ENCODE measurements around the gene ZNF366. TPM values are rescaled to one million over a fixed set of nuclear protein-coding genes. Genes with fewer than 3 reads are reported as not detected.

Gene ZNF366
- total RNA-seq, 2 donors from 2014 or later: 0.45 to 0.47 TPM

DNA sequence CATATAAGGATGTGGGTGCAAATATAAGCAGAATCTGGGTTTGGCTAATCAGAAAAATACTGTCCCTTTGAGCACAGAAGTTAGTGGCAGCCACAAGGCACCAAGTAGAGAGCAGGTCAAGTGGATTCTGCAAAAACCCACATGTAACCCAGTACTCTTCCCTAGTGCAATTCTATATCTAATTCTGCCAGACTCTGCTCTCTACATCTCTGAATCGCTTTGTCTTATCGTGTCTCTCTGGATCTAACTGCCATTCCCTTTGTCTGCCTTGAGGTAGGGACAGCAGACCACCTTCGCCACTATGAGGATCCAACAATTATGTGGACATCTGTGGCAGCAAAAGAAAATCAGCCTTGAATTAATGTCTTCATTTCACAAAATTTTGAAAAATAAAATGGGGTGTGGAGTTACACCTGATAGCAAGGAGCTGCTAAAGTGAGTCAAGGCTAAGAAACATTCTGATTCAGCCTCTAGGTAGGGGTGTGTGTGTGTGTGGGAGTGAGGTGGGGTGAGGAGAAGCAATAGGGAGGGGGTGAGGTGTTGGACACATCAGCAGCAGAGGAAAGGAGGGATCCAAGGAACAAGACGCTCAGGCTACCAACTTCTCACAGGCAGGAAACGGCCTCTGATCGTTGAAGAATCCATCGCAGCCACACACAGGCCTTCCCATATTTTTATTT is 33.7 kb upstream of the ZNF366 start:
- no peaks in the 10 kb centered on the region for H3K9me3 ChIP-seq
- H3K36me3 ChIP-seq: no peaks in the 10 kb centered on the region
- DNase-seq: no peak
- H3K27me3 ChIP-seq: no peaks in the 10 kb centered on the region
- TF ChIP-seq, protein P1, sequence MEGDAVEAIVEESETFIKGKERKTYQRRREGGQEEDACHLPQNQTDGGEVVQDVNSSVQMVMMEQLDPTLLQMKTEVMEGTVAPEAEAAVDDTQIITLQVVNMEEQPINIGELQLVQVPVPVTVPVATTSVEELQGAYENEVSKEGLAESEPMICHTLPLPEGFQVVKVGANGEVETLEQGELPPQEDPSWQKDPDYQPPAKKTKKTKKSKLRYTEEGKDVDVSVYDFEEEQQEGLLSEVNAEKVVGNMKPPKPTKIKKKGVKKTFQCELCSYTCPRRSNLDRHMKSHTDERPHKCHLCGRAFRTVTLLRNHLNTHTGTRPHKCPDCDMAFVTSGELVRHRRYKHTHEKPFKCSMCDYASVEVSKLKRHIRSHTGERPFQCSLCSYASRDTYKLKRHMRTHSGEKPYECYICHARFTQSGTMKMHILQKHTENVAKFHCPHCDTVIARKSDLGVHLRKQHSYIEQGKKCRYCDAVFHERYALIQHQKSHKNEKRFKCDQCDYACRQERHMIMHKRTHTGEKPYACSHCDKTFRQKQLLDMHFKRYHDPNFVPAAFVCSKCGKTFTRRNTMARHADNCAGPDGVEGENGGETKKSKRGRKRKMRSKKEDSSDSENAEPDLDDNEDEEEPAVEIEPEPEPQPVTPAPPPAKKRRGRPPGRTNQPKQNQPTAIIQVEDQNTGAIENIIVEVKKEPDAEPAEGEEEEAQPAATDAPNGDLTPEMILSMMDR (IDR thresholded peaks at IDR 0.05): no peak
- H3K27ac ChIP-seq: no peak overlapping the region
- H3K4me1 ChIP-seq: no peaks in the 10 kb centered on the region
- no peak overlapping the region for H3K4me3 ChIP-seq
- intact Hi-C loops (cut with DNase I): no loop called here
- no peak overlapping the region for H3K9ac ChIP-seq (ENCODE audit: low read depth in 2 of 2, low read length in 2 of 2)

DNA sequence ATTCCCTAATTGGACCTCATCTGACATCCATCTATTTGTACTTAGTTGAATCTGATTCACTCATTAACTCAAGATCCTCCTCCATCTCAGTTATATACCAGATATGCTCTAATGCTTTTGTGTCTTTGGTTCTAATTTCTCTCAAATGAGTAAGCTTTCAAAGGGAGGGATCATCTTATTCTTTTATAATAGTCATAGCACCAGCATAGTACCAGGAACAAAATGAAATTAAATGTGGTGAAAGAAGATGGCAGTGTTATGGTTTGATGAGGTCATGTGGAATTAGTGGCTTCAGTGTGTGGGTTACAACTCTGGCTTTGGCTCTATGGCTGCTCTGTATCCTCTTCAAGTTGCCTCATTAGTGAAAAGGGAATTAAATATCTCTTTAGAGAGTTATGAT is 32.5 kb upstream of the ZNF366 start:
- Histone ChIP-seq H3K27me3 (no peaks in the 10 kb centered on the region), H3K9me3 (no peaks in the 10 kb centered on the region), H3K9ac (ENCODE audit: low read depth in 2 of 2, low read length in 2 of 2) (no peak overlapping the region), H3K4me3 (no peak overlapping the region), H3K36me3 (no peaks in the 10 kb centered on the region), H3K27ac (no peak overlapping the region), H3K4me1 (no peaks in the 10 kb centered on the region)
- intact Hi-C loops (cut with DNase I): no loop called here
- TF ChIP-seq, protein P1 (IDR thresholded peaks at IDR 0.05): no peak
- no peak for DNase-seq

DNA sequence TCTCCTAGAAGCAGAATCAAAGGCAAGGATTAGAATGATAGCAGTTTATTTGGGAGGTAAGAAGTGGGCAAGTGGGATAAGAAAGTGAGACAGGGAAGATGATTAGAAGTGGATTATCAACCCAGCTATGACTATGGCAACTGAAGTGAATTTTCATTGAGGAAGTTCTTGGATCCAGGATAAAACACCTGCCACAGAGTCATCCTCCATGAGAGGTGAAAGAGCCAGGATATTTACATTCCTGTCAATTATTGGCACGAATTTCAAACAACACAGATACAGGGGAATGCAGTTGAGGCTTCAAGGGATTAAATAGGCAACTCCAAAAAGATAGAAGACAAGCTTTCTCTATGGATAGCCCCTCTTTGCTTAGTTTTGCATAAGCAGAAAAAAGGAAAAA is 31.8 kb upstream of the ZNF366 start:
- Histone ChIP-seq H3K27me3 (no peaks in the 10 kb centered on the region), H3K9me3 (no peaks in the 10 kb centered on the region), H3K4me1 (no peaks in the 10 kb centered on the region), H3K9ac (ENCODE audit: low read depth in 2 of 2, low read length in 2 of 2) (no peak overlapping the region), H3K4me3 (no peak overlapping the region), H3K36me3 (no peaks in the 10 kb centered on the region), H3K27ac (no peak overlapping the region)
- intact Hi-C loops (cut with DNase I): no loop called here
- DNase-seq: no peak
- TF ChIP-seq, protein P1 (IDR thresholded peaks at IDR 0.05): no peak

DNA sequence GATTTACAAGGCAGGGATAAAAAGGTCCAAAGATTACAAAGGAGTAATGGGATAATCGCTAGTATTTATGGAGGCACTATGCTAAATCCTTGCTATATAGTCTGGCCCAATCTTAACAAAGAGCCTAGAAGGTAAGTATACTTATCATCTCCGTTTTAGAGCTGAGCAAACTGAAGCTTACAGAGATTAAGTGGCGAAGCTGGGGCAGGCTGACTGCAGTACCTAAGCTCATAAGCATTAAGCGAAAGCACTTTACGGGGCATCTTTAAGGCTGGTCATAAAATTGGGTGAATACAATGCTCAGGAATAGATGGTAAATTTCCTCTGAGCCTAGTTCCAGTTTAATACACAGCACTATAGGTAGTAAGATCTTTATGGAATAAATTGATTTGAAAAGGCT is 30.0 kb upstream of the ZNF366 start:
- H3K9me3 ChIP-seq: no peaks in the 10 kb centered on the region
- no peaks in the 10 kb centered on the region for H3K27me3 ChIP-seq
- no peaks in the 10 kb centered on the region for H3K36me3 ChIP-seq
- H3K9ac ChIP-seq (ENCODE audit: low read depth in 2 of 2, low read length in 2 of 2): no peak overlapping the region
- intact Hi-C loops (cut with DNase I): no loop called here
- no peaks in the 10 kb centered on the region for H3K4me1 ChIP-seq
- no peak for DNase-seq
- TF ChIP-seq, protein P1 (IDR thresholded peaks at IDR 0.05): no peak
- no peak overlapping the region for H3K27ac ChIP-seq
- H3K4me3 ChIP-seq: no peak overlapping the region

DNA sequence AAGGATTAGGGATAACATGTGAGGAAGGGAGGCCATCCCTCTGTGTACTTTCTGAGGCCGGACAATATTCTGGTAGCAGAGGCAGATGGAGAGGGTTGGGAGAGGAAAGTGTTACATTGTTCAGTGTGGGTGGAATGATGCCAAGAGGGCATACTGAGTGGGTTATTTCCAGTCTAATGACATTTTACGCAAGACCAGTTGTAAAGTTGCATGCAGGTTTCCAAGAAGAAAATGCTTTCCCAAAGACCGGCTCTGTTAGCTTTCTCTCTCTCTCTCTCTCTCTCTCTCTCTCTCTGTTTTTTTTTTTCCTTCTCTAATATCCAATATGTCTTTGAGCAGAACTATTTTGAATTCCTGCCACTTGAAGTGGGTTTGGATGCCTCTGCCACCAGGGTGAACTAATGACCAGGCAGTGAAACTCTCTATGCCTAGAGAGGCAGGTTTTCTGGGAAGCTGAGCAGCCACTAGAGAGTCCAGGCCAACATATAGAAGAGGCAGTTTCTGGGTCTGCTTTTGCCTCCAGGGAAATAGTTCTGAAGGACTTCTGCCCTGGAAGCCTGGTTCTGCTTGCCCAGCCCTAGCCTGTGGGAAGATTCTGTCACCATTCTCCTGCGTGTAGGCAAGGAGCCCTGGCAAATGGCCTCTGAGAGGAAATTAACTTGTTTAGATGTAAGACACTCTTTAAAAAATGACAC is 24.4 kb upstream of the ZNF366 start:
- Histone ChIP-seq H3K27me3 (no peaks in the 10 kb centered on the region), H3K9ac (ENCODE audit: low read depth in 2 of 2, low read length in 2 of 2) (no peak overlapping the region), H3K36me3 (no peaks in the 10 kb centered on the region), H3K4me3 (no peak overlapping the region), H3K27ac (no peak overlapping the region), H3K9me3 (no peaks in the 10 kb centered on the region), H3K4me1 (no peaks in the 10 kb centered on the region)
- no peak for DNase-seq
- TF ChIP-seq, protein P1 (IDR thresholded peaks at IDR 0.05): no peak
- intact Hi-C loops (cut with DNase I): no loop called here
